Activated CD4-positive, alpha-beta memory T cell treated with anti-CD3 and anti-CD28 coated beads for 36 hours (primary cell): ENCODE data around the gene SPATA45. TPM values are rescaled to one million over a fixed set of nuclear protein-coding genes. Genes with fewer than 3 reads are reported as not detected.
A peak's percentile ranks its signal among the peaks of the same experiment; 100 is the strongest.

ENCODE experiments used
- CTCF ChIA-PET: fragments of 350-600 bp; sonication (Branson Sonifier 250); formaldehyde crosslinking; loops from one replicate; lab custom pipeline; 2021; ENCODE audit warnings: antibody characterized with exemption, inconsistent platforms; lab: Charles Lee
- POLR2A ChIA-PET: fragments of 350-600 bp; sonication (Branson Sonifier 250); formaldehyde crosslinking; loops from one replicate; lab custom pipeline; 2021; ENCODE audit warnings: antibody characterized with exemption; lab: Charles Lee
- DNase-seq: peaks from one replicate; pipeline ENCODE4 v3.0.0-alpha.2; 2020
- H3K27ac Mint-ChIP-seq: one replicate; pipeline ENCODE4 v1.8.0; 2021; ENCODE audit warnings: mixed read lengths
- H3K27me3 Mint-ChIP-seq: one replicate; pipeline ENCODE4 v1.8.0; 2021; ENCODE audit warnings: mixed read lengths
- H3K36me3 Mint-ChIP-seq: one replicate; pipeline ENCODE4 v1.8.0; 2021; ENCODE audit warnings: mixed read lengths
- H3K4me1 Mint-ChIP-seq: one replicate; pipeline ENCODE4 v1.8.0; 2021; ENCODE audit warnings: low read depth, mixed read lengths
- H3K4me3 Mint-ChIP-seq: one replicate; pipeline ENCODE4 v1.8.0; 2021; ENCODE audit warnings: mild to moderate bottlenecking, mixed read lengths
- H3K9me3 Mint-ChIP-seq: one replicate; pipeline ENCODE4 v1.8.0; 2021; ENCODE audit warnings: mixed read lengths
- intact Hi-C: fragments of 100-400 bp; cut with micrococcal nuclease; formaldehyde crosslinking; loops from one replicate; pipeline ENCODE4 v1.15.1; 2023
- total RNA-seq, 2 experiments: library from RNA; stranded (reverse); gene quantifications; one replicate each; pipeline ENCODE4 v1.2.3, GENCODE V29; 2021

Gene SPATA45
- total RNA-seq, 2 experiments from 2014 or later = 0.51 TPM; not detected in 1

DNA sequence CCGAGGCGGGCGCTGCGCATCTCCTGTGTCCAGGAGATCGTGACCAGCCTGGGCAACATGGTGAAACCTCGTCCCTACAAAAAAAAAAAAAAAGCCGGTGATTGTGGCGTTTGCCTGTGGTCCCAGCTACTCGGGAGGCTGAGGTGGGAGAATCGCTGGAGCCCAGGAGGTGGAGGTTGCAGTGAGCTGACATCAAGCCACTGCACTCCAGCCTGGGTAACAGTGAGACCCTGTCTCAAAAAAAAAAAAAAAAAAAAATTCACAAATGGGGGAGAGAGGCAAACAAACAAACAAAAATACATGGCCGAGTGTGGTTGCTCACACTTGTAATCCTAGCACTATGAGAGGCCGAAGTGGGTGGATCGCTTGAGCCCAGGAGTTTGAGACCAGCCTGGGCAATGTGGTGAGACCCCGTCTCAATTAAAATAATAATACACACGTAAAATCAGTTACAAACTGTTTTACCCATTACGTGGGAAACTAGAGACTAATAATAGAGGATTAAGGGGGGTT, 55.0 kb downstream of the SPATA45 start:
- Mint-ChIP-seq H3K27me3 (no peaks in the 10 kb centered on the region), H3K36me3 (peaks cover 16% of the 10 kb centered on the region), H3K27ac (peak overlapping the region; percentile 82), H3K4me1 (peaks cover 32% of the 10 kb centered on the region), H3K4me3 (peak overlapping the region; percentile 95), H3K9me3 (no peaks in the 10 kb centered on the region)
- DNase-seq = no peak
- CTCF ChIA-PET = interaction anchor here (1.3 to 3.0 kb wide), 5 partner anchors 10 to 315 kb away, joined by 4 to 15 read pairs (median 6); partner anchors contain the start of gene BATF3
- intact Hi-C loops = loop anchor here (5.0 to 10.0 kb wide), 2 partner anchors 205 to 758 kb away; partner anchors contain the start of genes DTL and INTS7
- POLR2A ChIA-PET = interaction anchor here (0.5 to 0.9 kb wide), 4 partner anchors 12 to 65 kb away, joined by 3 to 4 read pairs (median 3); no protein-coding TSS in a partner anchor

DNA sequence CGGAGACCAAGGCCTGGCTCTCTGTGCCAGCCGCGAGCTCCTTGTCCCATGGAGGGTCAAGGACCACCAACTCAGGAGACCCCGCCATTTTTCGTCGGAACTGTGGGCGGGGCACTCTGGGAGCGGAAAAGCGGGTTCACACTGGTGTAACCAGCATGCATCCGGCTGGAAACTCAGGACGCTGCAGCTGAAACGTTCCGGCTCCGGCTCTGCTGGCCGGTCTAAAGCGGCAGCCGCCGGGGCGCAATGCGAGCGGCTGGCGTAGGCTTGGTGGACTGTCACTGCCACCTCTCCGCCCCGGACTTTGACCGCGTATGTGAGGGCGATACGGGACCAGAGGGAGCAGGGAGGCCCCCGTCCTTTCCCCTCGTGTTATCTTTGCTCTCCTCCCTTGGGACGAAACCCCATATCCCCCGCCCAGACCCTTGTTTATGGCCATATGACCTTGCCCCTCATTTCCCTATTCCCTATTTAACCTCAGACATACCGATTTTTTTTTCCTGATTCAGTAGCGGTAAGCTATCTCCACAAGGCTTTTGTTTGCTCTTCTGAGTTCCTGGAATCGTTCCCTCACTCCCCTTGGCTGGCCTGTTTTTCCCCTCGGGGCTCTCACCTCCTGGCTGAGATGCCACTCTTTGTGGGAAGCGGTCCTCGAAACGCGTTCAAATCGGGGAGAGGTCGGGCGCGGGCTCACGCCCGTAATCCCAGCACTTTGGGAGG, 55.6 kb downstream of the SPATA45 start, which contains the start of the genes NSL1 and TATDN3:
Gene NSL1, minus strand, starts transcription at position 102 of the 720 bp plus-strand sequence. Its CDS starts 14 bp downstream, at position 88.
Gene TATDN3, plus strand, starts transcription at position 219 of the 720 bp plus-strand sequence. Its CDS starts 28 bp downstream, at position 247.
- Mint-ChIP-seq H3K27me3 (no peaks in the 10 kb centered on the region), H3K4me3 (peak within 1 kb of the TSS; percentile 95), H3K4me1 (peaks cover 32% of the 10 kb centered on the region), H3K36me3 (peaks cover 10% of the 10 kb centered on the region), H3K27ac (peak within 1 kb of the TSS; percentile 82), H3K9me3 (no peaks in the 10 kb centered on the region)
- peak; percentile 97 for DNase-seq
- POLR2A ChIA-PET = interaction anchor here (0.5 to 1.4 kb wide), 8 partner anchors 11 to 325 kb away, joined by 3 to 9 read pairs (median 3); partner anchors contain the start of gene ATF3
- intact Hi-C loops = loop anchor here (1.0 to 10.0 kb wide), 5 partner anchors 66 to 757 kb away; partner anchors contain the start of genes ANGEL2, ATF3, DTL and FLVCR1
- CTCF ChIA-PET = interaction anchor here (1.0 to 3.0 kb wide), 11 partner anchors 10 to 336 kb away, joined by 3 to 15 read pairs (median 6); partner anchors contain the start of gene BATF3

- POLR2A ChIA-PET = interaction anchor here (0.6 to 1.4 kb wide), 7 partner anchors 11 to 325 kb away, joined by 3 to 9 read pairs (median 3); partner anchors contain the start of gene ATF3
- H3K36me3 Mint-ChIP-seq = peaks cover 9% of the 10 kb centered on the region
- intact Hi-C loops = loop anchor here (1.0 to 10.0 kb wide), 5 partner anchors 67 to 756 kb away; partner anchors contain the start of genes ANGEL2, ATF3, DTL and FLVCR1
Measured at GRCh38 chr1:212791261-212791675, 56.2 kb downstream of the SPATA45 start.

DNA sequence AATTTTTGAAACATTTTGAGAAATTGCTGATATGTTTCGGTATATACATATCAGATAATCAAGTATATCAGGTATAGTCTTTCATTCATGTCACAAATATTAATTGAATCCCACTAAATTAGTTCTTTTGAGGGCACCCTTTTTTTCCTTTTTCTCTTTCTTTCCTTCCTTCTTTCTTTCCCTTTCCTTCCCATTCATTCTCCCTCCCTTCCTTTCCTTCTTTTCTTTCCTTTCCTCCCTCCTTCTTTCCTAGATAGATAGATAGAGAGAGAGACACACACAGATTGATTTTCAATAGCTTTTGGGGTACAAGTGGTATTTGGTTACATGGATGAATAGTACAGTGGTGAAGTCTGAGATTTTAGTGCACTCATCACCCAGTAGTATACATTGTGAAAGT, 61.6 kb downstream of the SPATA45 start:
- DNase-seq = no peak
- Mint-ChIP-seq H3K4me3 (no peak overlapping the region), H3K9me3 (no peaks in the 10 kb centered on the region), H3K27ac (no peak overlapping the region), H3K4me1 (peaks cover 45% of the 10 kb centered on the region), H3K36me3 (peaks cover 33% of the 10 kb centered on the region), H3K27me3 (no peaks in the 10 kb centered on the region)
- ChIA-PET CTCF (interaction anchor here (0.7 to 7.8 kb wide), 5 partner anchors 9 to 330 kb away, joined by 3 to 156 read pairs (median 4); no protein-coding TSS in a partner anchor), POLR2A (interaction anchor here (0.5 kb wide), 1 partner anchor 118 kb away, joined by 3 read pairs; no protein-coding TSS in a partner anchor)
- intact Hi-C loops = no loop called here

More at GRCh38 chr1:212791261-212791675, 56.2 kb downstream of the SPATA45 start:
- DNase-seq = no peak
- peaks cover 32% of the 10 kb centered on the region for H3K4me1 Mint-ChIP-seq
- no peaks in the 10 kb centered on the region for H3K9me3 Mint-ChIP-seq
- H3K27me3 Mint-ChIP-seq = no peaks in the 10 kb centered on the region
- CTCF ChIA-PET = interaction anchor here (0.8 to 3.0 kb wide), 13 partner anchors 9 to 336 kb away, joined by 3 to 15 read pairs (median 6); partner anchors contain the start of gene BATF3
- H3K27ac Mint-ChIP-seq = peak overlapping the region; percentile 82
- H3K4me3 Mint-ChIP-seq = peak overlapping the region; percentile 95

- ChIA-PET CTCF (interaction anchor here (0.8 to 7.8 kb wide), 5 partner anchors 34 to 307 kb away, joined by 3 to 156 read pairs (median 4); no protein-coding TSS in a partner anchor), POLR2A (no interaction called here)
- Mint-ChIP-seq H3K9me3 (no peaks in the 10 kb centered on the region), H3K4me3 (no peak overlapping the region), H3K4me1 (peaks cover 39% of the 10 kb centered on the region), H3K36me3 (peaks cover 32% of the 10 kb centered on the region), H3K27ac (peak overlapping the region; percentile 59), H3K27me3 (no peaks in the 10 kb centered on the region)
- intact Hi-C loops = loop anchor here (5.0 kb wide), 2 partner anchors 37 to 217 kb away; no protein-coding TSS in a partner anchor
- DNase-seq = no peak
Measured at GRCh38 chr1:212783976-212784375, 63.5 kb downstream of the SPATA45 start.

DNA sequence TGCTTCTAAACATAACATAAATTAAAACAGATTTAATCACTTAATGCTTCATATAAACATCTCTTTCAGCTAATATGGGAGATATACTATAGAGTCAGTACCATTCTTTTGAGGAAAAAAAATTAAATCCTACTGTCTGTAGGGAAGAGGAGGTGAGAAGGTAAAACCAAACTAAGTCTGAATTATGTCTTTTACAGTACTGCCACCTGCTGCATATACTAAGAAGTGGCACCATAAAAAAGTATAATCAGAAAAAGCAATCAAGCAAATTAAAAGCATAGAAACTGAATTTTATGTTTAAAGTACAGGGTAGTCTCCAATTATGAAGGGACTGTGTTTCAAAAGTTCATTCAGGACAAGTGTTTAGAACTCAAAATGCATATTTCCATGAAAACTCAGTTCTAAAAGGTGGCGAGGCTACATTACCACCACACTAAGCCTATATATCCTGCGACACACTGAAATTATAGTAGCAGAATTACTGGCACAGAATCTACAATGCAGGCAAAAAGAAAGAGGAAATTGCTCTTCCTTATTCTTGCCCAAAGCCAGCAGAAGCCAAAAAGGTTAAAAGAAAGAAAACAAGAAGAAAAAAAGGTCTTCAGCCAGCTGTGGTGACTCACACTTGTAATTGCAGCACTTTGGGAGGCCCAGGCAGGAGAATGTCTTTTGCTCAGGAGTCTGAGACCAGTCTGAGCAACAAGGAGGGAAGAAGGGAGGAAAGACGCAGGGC, 64.9 kb downstream of the SPATA45 start:
- no peak for DNase-seq
- Mint-ChIP-seq H3K4me3 (no peak overlapping the region), H3K27ac (peak overlapping the region; percentile 6), H3K27me3 (no peaks in the 10 kb centered on the region), H3K4me1 (peaks cover 37% of the 10 kb centered on the region), H3K9me3 (no peaks in the 10 kb centered on the region), H3K36me3 (peaks cover 37% of the 10 kb centered on the region)
- ChIA-PET POLR2A (no interaction called here), CTCF (interaction anchor here (0.5 to 7.8 kb wide), 25 partner anchors 9 to 325 kb away, joined by 3 to 156 read pairs (median 5); partner anchors contain the start of genes BATF3, NSL1 and TATDN3)
- intact Hi-C loops = loop anchor here (1.0 to 5.0 kb wide), 7 partner anchors 35 to 325 kb away; partner anchors contain the start of gene BATF3

GRCh38 chr1:212781225-212781624, 66.2 kb downstream of the SPATA45 start:
- Mint-ChIP-seq H3K4me1 (peaks cover 37% of the 10 kb centered on the region), H3K27me3 (no peaks in the 10 kb centered on the region), H3K27ac (peak overlapping the region; percentile 23), H3K36me3 (peaks cover 37% of the 10 kb centered on the region), H3K9me3 (no peaks in the 10 kb centered on the region), H3K4me3 (no peak overlapping the region)
- ChIA-PET POLR2A (interaction anchor here (0.8 kb wide), 1 partner anchor 173 kb away, joined by 3 read pairs; the partner anchor contains the start of gene ATF3), CTCF (interaction anchor here (0.7 to 7.8 kb wide), 22 partner anchors 8 to 324 kb away, joined by 3 to 156 read pairs (median 6); partner anchors contain the start of genes BATF3, NSL1 and TATDN3)
- intact Hi-C loops = loop anchor here (5.0 kb wide), 2 partner anchors 34 to 214 kb away; no protein-coding TSS in a partner anchor
- DNase-seq = no peak

DNA sequence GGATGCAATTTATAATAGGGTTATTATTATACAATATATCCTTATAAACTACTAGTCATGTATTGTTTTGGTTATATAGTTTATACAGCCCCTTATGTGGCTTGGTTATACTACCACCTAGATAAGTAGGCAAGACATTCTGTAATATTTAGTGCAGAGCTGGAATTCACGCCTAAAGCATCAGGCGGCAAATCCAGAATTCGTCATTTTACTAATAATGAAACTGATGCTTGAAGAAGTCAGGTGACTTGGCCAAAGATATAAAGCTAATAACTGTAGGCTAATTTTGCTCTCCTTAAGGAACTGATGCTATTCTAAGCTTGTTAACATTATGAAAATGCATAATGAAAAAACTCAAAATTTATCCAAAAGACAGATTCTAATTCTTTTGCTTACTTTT, 66.7 kb downstream of the SPATA45 start:
- POLR2A ChIA-PET = interaction anchor here (0.8 kb wide), 2 partner anchors 10 to 173 kb away, joined by 3 read pairs; partner anchors contain the start of genes ATF3 and NSL1
- no peak for DNase-seq
- Mint-ChIP-seq H3K27me3 (no peaks in the 10 kb centered on the region), H3K36me3 (peaks cover 35% of the 10 kb centered on the region), H3K4me1 (peaks cover 35% of the 10 kb centered on the region), H3K9me3 (no peaks in the 10 kb centered on the region), H3K4me3 (no peak overlapping the region), H3K27ac (no peak overlapping the region)
- CTCF ChIA-PET = interaction anchor here (1.0 to 7.8 kb wide), 12 partner anchors 8 to 323 kb away, joined by 3 to 156 read pairs (median 11); partner anchors contain the start of genes BATF3, NSL1 and TATDN3
- intact Hi-C loops = loop anchor here (5.0 kb wide), 2 partner anchors 33 to 213 kb away; no protein-coding TSS in a partner anchor
